ENCODE measurements around the gene MYDGF. TPM values are rescaled to one million over a fixed set of nuclear protein-coding genes. Genes with fewer than 3 reads are reported as not detected.
A peak's percentile ranks its signal among the peaks of the same experiment; 100 is the strongest.

Gene MYDGF
- total and polyA plus RNA-seq, 2 of the 13 experiments (the other 11 are each of a cell fraction or from before 2014, with no cell fraction given): 116 to 198 TPM

GRCh38 chr19:4669723-4670480 is at the start of gene MYDGF (continued):
- TF ChIP-seq, protein P1, sequence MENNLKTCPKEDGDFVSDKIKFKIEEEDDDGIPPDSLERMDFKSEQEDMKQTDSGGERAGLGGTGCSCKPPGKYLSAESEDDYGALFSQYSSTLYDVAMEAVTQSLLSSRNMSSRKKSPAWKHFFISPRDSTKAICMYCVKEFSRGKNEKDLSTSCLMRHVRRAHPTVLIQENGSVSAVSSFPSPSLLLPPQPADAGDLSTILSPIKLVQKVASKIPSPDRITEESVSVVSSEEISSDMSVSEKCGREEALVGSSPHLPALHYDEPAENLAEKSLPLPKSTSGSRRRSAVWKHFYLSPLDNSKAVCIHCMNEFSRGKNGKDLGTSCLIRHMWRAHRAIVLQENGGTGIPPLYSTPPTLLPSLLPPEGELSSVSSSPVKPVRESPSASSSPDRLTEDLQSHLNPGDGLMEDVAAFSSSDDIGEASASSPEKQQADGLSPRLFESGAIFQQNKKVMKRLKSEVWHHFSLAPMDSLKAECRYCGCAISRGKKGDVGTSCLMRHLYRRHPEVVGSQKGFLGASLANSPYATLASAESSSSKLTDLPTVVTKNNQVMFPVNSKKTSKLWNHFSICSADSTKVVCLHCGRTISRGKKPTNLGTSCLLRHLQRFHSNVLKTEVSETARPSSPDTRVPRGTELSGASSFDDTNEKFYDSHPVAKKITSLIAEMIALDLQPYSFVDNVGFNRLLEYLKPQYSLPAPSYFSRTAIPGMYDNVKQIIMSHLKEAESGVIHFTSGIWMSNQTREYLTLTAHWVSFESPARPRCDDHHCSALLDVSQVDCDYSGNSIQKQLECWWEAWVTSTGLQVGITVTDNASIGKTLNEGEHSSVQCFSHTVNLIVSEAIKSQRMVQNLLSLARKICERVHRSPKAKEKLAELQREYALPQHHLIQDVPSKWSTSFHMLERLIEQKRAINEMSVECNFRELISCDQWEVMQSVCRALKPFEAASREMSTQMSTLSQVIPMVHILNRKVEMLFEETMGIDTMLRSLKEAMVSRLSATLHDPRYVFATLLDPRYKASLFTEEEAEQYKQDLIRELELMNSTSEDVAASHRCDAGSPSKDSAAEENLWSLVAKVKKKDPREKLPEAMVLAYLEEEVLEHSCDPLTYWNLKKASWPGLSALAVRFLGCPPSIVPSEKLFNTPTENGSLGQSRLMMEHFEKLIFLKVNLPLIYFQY (CRISPR knock-in tag; IDR thresholded peaks at IDR 0.05; ENCODE audit: borderline replicate concordance): no peak
- no peak for TF ChIP-seq ZNF83 (CRISPR knock-in tag; IDR thresholded peaks at IDR 0.05; ENCODE audit: borderline replicate concordance)
- no peak; the same call in 1 of the 2 replicates for TF ChIP-seq HOXA5 (CRISPR knock-in tag; IDR thresholded peaks at IDR 0.05)
- TF ChIP-seq, protein P2, sequence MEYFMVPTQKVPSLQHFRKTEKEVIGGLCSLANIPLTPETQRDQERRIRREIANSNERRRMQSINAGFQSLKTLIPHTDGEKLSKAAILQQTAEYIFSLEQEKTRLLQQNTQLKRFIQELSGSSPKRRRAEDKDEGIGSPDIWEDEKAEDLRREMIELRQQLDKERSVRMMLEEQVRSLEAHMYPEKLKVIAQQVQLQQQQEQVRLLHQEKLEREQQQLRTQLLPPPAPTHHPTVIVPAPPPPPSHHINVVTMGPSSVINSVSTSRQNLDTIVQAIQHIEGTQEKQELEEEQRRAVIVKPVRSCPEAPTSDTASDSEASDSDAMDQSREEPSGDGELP (IDR thresholded peaks at IDR 0.05; ENCODE audit: borderline replicate concordance, low read depth): no peak
- TF ChIP-seq IRX3 (CRISPR knock-in tag; IDR thresholded peaks at IDR 0.05; ENCODE audit: borderline replicate concordance, low read depth): no peak
- TF ChIP-seq RFXAP (CRISPR knock-in tag; IDR thresholded peaks at IDR 0.05; ENCODE audit: borderline replicate concordance): peak; percentile 17; the same call in 1 of the 2 replicates
- 0 out of 2 replicates have a peak, but pooled peaks have one; percentile 24 for TF ChIP-seq ZNF253 (CRISPR knock-in tag; IDR thresholded peaks at IDR 0.05; ENCODE audit: borderline replicate concordance)
- peak; percentile 68 for TF ChIP-seq CREB1 (IDR thresholded peaks at IDR 0.05)
- no peak for TF ChIP-seq CREB1 (CRISPR knock-in tag; IDR thresholded peaks at IDR 0.05)
- peak in 1 of 2 experiments; percentile 43; a peak in 1 of 4 replicates for TF ChIP-seq REST (IDR thresholded peaks at IDR 0.05; ENCODE audit: borderline replicate concordance in 1 of 2, low read depth in 1 of 2, low read length in 2 of 2)
- TF ChIP-seq ZBTB49 (CRISPR knock-in tag; IDR thresholded peaks at IDR 0.05; ENCODE audit: borderline replicate concordance): no peak
- TF ChIP-seq, protein P3, sequence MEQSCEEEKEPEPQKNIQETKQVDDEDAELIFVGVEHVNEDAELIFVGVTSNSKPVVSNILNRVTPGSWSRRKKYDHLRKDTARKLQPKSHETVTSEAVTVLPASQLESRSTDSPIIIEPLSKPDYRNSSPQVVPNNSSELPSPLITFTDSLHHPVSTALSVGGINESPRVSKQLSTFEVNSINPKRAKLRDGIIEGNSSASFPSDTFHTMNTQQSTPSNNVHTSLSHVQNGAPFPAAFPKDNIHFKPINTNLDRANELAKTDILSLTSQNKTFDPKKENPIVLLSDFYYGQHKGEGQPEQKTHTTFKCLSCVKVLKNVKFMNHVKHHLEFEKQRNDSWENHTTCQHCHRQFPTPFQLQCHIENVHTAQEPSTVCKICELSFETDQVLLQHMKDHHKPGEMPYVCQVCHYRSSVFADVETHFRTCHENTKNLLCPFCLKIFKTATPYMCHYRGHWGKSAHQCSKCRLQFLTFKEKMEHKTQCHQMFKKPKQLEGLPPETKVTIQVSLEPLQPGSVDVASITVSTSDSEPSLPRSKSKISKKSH (CRISPR knock-in tag; IDR thresholded peaks at IDR 0.05; ENCODE audit: borderline replicate concordance): 0 out of 2 replicates have a peak, but pooled peaks have one; percentile 30
- TF ChIP-seq, protein P4, sequence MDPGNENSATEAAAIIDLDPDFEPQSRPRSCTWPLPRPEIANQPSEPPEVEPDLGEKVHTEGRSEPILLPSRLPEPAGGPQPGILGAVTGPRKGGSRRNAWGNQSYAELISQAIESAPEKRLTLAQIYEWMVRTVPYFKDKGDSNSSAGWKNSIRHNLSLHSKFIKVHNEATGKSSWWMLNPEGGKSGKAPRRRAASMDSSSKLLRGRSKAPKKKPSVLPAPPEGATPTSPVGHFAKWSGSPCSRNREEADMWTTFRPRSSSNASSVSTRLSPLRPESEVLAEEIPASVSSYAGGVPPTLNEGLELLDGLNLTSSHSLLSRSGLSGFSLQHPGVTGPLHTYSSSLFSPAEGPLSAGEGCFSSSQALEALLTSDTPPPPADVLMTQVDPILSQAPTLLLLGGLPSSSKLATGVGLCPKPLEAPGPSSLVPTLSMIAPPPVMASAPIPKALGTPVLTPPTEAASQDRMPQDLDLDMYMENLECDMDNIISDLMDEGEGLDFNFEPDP (CRISPR knock-in tag; conservative IDR thresholded peaks at IDR 0.05): no peak

Data from HepG2 (cell line).